ENCODE measurements around the gene DOHH.

GRCh38 chr19:3467437-3468198 lies 32.9 kb downstream of the DOHH start:
- TF ChIP-seq, protein P1, sequence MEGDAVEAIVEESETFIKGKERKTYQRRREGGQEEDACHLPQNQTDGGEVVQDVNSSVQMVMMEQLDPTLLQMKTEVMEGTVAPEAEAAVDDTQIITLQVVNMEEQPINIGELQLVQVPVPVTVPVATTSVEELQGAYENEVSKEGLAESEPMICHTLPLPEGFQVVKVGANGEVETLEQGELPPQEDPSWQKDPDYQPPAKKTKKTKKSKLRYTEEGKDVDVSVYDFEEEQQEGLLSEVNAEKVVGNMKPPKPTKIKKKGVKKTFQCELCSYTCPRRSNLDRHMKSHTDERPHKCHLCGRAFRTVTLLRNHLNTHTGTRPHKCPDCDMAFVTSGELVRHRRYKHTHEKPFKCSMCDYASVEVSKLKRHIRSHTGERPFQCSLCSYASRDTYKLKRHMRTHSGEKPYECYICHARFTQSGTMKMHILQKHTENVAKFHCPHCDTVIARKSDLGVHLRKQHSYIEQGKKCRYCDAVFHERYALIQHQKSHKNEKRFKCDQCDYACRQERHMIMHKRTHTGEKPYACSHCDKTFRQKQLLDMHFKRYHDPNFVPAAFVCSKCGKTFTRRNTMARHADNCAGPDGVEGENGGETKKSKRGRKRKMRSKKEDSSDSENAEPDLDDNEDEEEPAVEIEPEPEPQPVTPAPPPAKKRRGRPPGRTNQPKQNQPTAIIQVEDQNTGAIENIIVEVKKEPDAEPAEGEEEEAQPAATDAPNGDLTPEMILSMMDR (IDR thresholded peaks at IDR 0.05; ENCODE audit: insufficient read depth, low read depth, low read length): no peak
- TF ChIP-seq EZH2 (IDR thresholded peaks at IDR 0.05; ENCODE audit: insufficient read depth, low read length): no peak
